ENCODE results near the gene RFPL2.

RFPL2 gene

DNA sequence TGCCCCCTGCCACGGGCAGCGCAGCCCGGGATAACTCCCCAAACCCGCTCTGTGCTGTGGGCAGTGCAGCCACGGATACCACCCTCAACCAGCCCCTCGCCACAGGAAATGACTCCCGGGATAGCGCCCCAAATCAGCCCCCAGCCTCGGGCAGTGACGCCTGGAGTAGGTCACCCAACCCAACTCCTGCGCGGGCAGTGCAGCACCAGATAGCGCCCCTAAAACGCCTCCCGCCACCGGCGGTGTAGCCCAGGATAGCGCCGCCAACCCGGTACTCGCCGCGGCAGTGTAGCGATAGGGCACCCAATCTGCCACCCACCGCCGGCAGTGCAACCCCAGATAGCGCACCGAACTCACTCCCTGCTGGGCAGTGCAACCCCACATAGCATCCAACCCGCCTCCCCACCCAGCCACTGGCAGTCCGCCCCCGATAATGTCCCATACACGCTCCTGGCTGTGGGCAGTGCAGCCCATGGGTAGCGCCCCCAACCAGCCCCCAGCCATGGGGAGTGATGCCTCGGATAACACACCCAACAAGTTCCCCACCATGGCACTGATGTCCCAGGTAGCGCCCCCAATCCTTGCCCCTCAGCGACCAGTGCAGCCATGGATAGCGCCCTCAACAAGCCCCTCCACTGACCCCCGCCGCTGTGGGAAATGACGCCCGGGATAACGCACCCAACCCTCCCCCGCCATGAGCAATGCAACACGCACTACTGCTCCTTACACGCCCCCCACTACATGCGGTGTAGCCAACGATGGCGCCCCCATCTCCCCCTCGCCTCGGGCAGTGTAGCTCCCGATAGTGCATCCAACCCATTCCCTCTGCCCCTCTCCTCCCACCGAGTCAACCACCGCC, 1.5 kb downstream of the RFPL2 start:
- TF ChIP-seq ZBTB7A (IDR thresholded peaks at IDR 0.05; ENCODE audit: low read depth) = peak; percentile 75; the same call in 1 of the 2 replicates
- no peak for TF ChIP-seq EGR1 (IDR thresholded peaks at IDR 0.05)

DNA sequence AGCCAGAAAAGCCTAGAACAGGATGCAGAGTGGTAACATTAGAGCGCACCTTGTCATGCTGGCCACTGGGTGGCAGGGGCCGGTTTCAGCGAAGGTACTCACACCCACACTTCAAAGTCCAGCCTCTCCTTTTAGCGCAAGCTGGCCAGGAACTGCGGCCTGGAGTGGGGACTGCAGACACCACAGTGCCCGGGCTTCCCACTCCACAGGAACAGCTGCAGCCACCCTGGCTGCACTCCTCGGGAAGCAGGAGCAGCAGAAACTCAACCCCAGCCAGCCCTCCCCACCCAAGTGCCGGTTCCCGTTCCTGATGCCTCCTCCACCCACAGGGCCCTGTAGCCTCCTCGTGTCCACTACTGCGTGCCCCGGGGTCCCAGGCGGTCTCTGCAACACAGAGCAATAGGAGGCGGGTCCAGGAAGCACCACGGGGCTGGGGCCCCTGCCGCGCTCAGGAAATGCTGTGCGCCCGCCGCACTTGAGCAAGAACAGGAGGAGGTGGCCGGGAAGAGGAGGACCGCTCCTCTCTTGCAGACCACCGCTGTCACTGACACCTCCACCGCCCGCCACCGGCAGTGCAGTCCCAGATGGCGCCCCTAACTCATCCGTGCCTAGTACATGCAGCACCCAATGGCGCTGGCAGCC, 2.2 kb downstream of the RFPL2 start:
- TF ChIP-seq CREB1 (IDR thresholded peaks at IDR 0.05; ENCODE audit: low read depth) = no peak
- TF ChIP-seq RAD21 (IDR thresholded peaks at IDR 0.05; ENCODE audit: low read depth) = peak; percentile 71
- TF ChIP-seq, protein P1, sequence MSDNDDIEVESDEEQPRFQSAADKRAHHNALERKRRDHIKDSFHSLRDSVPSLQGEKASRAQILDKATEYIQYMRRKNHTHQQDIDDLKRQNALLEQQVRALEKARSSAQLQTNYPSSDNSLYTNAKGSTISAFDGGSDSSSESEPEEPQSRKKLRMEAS (IDR thresholded peaks at IDR 0.05) = peak; percentile 56
- TF ChIP-seq EGR1 (IDR thresholded peaks at IDR 0.05) = 0 out of 2 replicates have a peak, but pooled peaks have one; percentile 34
- no peak for TF ChIP-seq FOXM1 (IDR thresholded peaks at IDR 0.05; ENCODE audit: borderline replicate concordance, low read depth)

DNA sequence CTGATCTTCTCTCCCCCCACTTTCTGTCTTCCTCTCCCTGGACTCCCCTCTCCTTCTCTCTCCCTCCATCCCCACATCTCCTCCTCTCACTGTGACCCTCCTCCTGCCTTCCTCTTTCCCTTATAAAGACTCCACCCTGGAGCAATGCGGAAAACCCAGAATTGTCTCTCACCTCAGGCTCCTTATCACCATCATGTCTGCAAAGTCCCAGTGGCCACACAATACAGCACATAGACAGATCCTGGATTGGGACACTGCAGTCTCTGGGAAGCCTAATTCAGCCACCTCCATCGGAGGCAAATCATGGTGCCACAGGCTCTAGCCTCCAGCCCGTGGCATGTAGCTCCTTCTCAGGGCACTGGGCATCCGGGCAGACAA, 2.7 kb downstream of the RFPL2 start:
- TF ChIP-seq RAD21 (IDR thresholded peaks at IDR 0.05; ENCODE audit: low read depth) (no peak), CEBPB (IDR thresholded peaks at IDR 0.05) (no peak), YY1 (IDR thresholded peaks at IDR 0.05; ENCODE audit: low read depth) (no peak), ZBTB7A (IDR thresholded peaks at IDR 0.05; ENCODE audit: low read depth) (no peak), EGR1 (IDR thresholded peaks at IDR 0.05) (no peak)
- TF ChIP-seq, protein P2, sequence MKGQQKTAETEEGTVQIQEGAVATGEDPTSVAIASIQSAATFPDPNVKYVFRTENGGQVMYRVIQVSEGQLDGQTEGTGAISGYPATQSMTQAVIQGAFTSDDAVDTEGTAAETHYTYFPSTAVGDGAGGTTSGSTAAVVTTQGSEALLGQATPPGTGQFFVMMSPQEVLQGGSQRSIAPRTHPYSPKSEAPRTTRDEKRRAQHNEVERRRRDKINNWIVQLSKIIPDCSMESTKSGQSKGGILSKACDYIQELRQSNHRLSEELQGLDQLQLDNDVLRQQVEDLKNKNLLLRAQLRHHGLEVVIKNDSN (IDR thresholded peaks at IDR 0.05) = no peak
- TF ChIP-seq, protein P3, sequence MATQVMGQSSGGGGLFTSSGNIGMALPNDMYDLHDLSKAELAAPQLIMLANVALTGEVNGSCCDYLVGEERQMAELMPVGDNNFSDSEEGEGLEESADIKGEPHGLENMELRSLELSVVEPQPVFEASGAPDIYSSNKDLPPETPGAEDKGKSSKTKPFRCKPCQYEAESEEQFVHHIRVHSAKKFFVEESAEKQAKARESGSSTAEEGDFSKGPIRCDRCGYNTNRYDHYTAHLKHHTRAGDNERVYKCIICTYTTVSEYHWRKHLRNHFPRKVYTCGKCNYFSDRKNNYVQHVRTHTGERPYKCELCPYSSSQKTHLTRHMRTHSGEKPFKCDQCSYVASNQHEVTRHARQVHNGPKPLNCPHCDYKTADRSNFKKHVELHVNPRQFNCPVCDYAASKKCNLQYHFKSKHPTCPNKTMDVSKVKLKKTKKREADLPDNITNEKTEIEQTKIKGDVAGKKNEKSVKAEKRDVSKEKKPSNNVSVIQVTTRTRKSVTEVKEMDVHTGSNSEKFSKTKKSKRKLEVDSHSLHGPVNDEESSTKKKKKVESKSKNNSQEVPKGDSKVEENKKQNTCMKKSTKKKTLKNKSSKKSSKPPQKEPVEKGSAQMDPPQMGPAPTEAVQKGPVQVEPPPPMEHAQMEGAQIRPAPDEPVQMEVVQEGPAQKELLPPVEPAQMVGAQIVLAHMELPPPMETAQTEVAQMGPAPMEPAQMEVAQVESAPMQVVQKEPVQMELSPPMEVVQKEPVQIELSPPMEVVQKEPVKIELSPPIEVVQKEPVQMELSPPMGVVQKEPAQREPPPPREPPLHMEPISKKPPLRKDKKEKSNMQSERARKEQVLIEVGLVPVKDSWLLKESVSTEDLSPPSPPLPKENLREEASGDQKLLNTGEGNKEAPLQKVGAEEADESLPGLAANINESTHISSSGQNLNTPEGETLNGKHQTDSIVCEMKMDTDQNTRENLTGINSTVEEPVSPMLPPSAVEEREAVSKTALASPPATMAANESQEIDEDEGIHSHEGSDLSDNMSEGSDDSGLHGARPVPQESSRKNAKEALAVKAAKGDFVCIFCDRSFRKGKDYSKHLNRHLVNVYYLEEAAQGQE (IDR thresholded peaks at IDR 0.05; ENCODE audit: low read depth) = no peak

DNA sequence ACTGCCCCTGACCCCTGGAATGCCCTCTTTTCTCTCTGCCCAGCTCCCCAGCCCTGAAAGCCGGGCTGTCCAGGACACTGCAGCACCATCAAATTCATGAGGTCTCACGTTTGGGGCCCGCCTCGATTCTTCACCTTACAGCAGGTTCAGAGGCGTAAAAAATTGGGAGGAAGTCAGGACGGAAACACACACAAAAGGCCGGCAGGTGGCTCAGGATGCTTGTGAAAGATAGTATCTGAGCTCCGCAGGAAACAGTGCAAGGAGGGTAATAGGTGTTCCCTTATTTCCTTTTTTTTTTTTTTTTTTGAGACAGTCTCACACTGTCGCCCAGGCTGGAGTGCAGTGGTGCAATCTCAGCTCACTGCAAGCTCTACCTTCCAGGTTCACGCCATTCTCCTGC, 4.1 kb downstream of the RFPL2 start:
- TF ChIP-seq EGR1 (IDR thresholded peaks at IDR 0.05) (no peak), TAF1 (IDR thresholded peaks at IDR 0.05; ENCODE audit: low read depth) (no peak), TCF12 (IDR thresholded peaks at IDR 0.05; ENCODE audit: low read depth) (no peak), RAD21 (IDR thresholded peaks at IDR 0.05; ENCODE audit: low read depth) (no peak), CREB1 (IDR thresholded peaks at IDR 0.05; ENCODE audit: low read depth) (no peak), ZBTB7A (IDR thresholded peaks at IDR 0.05; ENCODE audit: low read depth) (no peak), FOXM1 (IDR thresholded peaks at IDR 0.05; ENCODE audit: borderline replicate concordance, low read depth) (no peak), NFIC (IDR thresholded peaks at IDR 0.05) (no peak), EP300 (IDR thresholded peaks at IDR 0.05; ENCODE audit: borderline replicate concordance) (no peak), TEAD4 (IDR thresholded peaks at IDR 0.05) (no peak), CEBPB (IDR thresholded peaks at IDR 0.05) (no peak), YY1 (IDR thresholded peaks at IDR 0.05; ENCODE audit: low read depth) (no peak)
- TF ChIP-seq, protein P2 (IDR thresholded peaks at IDR 0.05) = no peak
- TF ChIP-seq, protein P3 (IDR thresholded peaks at IDR 0.05; ENCODE audit: low read depth) = no peak
- TF ChIP-seq, protein P1 (IDR thresholded peaks at IDR 0.05) = no peak

DNA sequence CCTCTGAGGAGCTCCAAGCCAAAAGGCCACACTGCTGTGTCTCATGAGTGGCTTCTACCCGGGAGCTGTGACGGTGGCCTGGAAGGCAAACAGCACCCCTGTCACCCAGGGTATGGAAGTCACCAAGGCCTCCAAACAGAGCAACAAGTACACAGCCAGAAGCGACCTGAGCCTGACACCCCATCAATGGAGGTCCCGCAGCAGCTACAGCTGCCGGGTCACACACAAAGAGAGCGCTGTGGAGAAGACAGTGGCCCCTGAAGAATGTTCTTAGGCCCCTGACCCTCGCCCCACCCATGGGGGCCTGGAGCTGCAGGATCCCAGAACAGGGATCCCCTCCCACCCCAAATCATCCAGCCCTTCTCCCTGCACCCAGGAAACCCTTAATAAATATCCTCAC, 4.9 kb downstream of the RFPL2 start:
- TF ChIP-seq CEBPB (IDR thresholded peaks at IDR 0.05) (no peak), RAD21 (IDR thresholded peaks at IDR 0.05; ENCODE audit: low read depth) (no peak), EGR1 (IDR thresholded peaks at IDR 0.05) (no peak), NFIC (IDR thresholded peaks at IDR 0.05) (no peak), YY1 (IDR thresholded peaks at IDR 0.05; ENCODE audit: low read depth) (no peak), EP300 (IDR thresholded peaks at IDR 0.05; ENCODE audit: borderline replicate concordance) (no peak), TCF12 (IDR thresholded peaks at IDR 0.05; ENCODE audit: low read depth) (no peak), TAF1 (IDR thresholded peaks at IDR 0.05; ENCODE audit: low read depth) (no peak), CREB1 (IDR thresholded peaks at IDR 0.05; ENCODE audit: low read depth) (no peak), TEAD4 (IDR thresholded peaks at IDR 0.05) (no peak), ZBTB7A (IDR thresholded peaks at IDR 0.05; ENCODE audit: low read depth) (no peak), FOXM1 (IDR thresholded peaks at IDR 0.05; ENCODE audit: borderline replicate concordance, low read depth) (no peak)
- TF ChIP-seq, protein P3 (IDR thresholded peaks at IDR 0.05; ENCODE audit: low read depth) = no peak
- TF ChIP-seq, protein P1 (IDR thresholded peaks at IDR 0.05) = no peak
- TF ChIP-seq, protein P2 (IDR thresholded peaks at IDR 0.05) = no peak
